OCI-LY3 (cell line): ENCODE measurements around the gene CASZ1.

Experiments used
- H2AFZ ChIP-seq: fragments of 200-600, 300-600 bp; shearing (Covaris generic); 2 replicates; pipeline ENCODE4 v1.6.0; 2014; ENCODE audit warnings: antibody characterized with exemption, low read depth, low read length
- H3K27ac ChIP-seq: fragments of 200-600, 300-600 bp; sonication (generic); 2 replicates; pipeline ENCODE4 v1.5.1; 2014; ENCODE audit warnings: mild to moderate bottlenecking, low read length, moderate library complexity, mixed read lengths
- H3K27me3 ChIP-seq: fragments of 200-600, 300-600 bp; sonication (generic); 2 replicates; pipeline ENCODE4 v1.6.1; 2014; ENCODE audit warnings: low read depth, low read length, mixed read lengths
- H3K36me3 ChIP-seq: fragments of 200-600, 300-600 bp; sonication (generic); replicated peaks from 2 replicates; pipeline ENCODE3; 2014; ENCODE audit warnings: low read depth, low read length, mixed read lengths
- H3K4me1 ChIP-seq: fragments of 300-600, 200-600 bp; sonication (generic); 2 replicates; pipeline ENCODE4 v1.6.1; 2014; ENCODE audit warnings: low read length, mixed read lengths
- H3K4me2 ChIP-seq: fragments of 200-600, 300-600 bp; sonication (generic); 2 replicates; pipeline ENCODE4 v1.6.1; 2014; ENCODE audit warnings: low read length, mixed read lengths
- H3K4me3 ChIP-seq: fragments of 300-600, 200-600 bp; sonication (generic); 2 replicates; pipeline ENCODE4 v1.5.1; 2014; ENCODE audit warnings: antibody characterized with exemption, mild to moderate bottlenecking, low read length, moderate library complexity
- H3K79me2 ChIP-seq: fragments of 300-600, 200-600 bp; shearing (Covaris generic); 2 replicates; pipeline ENCODE4 v1.6.1; 2014; ENCODE audit warnings: mild to moderate bottlenecking, low read length, mixed read lengths
- H3K9ac ChIP-seq: fragments of 300-600, 200-600 bp; shearing (Covaris generic); 2 replicates; pipeline ENCODE4 v1.6.0; 2014; ENCODE audit warnings: mild to moderate bottlenecking, low read length, moderate library complexity
- H3K9me3 ChIP-seq: fragments of 200-600, 300-600 bp; shearing (Covaris generic); 2 replicates; pipeline ENCODE4 v1.6.1; 2014; ENCODE audit warnings: low read length, mixed read lengths; ENCODE audit not compliant: insufficient read depth
- H4K20me1 ChIP-seq: fragments of 200-600, 300-600 bp; sonication (generic); 2 replicates; pipeline ENCODE4 v1.6.1; 2016; ENCODE audit warnings: low read length, mixed read lengths; ENCODE audit not compliant: insufficient read depth
- EZH2phosphoT487 ChIP-seq: fragments of 200-600 bp; shearing (Covaris generic); IDR thresholded peaks from 2 replicates; pipeline ENCODE4 v1.6.1; 2018; ENCODE audit warnings: antibody characterized with exemption, mixed run types, low read depth
- TF ChIP-seq, protein P1 (sequence below): fragments of 200-600, 300-600 bp; sonication (generic); IDR thresholded peaks from 2 replicates; pipeline ENCODE4 v1.5.1; 2014; ENCODE audit warnings: antibody characterized with exemption, low read length, low read depth

CASZ1 gene

DNA sequence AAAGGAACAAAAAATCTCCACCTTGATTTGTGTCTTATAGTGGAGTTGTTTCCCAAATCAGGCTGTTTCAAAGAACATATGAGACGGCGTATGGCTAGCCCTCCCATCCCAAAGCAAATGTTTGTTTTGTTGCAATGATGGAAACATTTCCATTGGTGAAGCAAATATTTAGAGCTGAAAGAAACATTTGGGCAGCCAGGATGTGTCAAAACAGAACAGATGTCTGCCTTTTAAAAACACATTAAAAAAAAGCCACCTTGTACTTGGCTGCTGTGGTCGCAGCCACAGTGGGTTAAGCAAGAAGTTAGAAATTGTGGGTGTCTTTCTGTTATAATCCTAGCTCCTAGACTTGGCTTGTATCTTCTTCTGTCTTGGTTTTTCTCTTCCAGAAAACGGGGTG, 205.4 kb downstream of the CASZ1 start:
- no peak overlapping the region for H3K4me3 ChIP-seq
- H4K20me1 ChIP-seq, result no peaks in the 10 kb centered on the region
- TF ChIP-seq EZH2phosphoT487, result no peak
- TF ChIP-seq, protein P1, sequence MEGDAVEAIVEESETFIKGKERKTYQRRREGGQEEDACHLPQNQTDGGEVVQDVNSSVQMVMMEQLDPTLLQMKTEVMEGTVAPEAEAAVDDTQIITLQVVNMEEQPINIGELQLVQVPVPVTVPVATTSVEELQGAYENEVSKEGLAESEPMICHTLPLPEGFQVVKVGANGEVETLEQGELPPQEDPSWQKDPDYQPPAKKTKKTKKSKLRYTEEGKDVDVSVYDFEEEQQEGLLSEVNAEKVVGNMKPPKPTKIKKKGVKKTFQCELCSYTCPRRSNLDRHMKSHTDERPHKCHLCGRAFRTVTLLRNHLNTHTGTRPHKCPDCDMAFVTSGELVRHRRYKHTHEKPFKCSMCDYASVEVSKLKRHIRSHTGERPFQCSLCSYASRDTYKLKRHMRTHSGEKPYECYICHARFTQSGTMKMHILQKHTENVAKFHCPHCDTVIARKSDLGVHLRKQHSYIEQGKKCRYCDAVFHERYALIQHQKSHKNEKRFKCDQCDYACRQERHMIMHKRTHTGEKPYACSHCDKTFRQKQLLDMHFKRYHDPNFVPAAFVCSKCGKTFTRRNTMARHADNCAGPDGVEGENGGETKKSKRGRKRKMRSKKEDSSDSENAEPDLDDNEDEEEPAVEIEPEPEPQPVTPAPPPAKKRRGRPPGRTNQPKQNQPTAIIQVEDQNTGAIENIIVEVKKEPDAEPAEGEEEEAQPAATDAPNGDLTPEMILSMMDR, result no peak
- no peaks in the 10 kb centered on the region for H3K27me3 ChIP-seq
- no peak overlapping the region for H2AFZ ChIP-seq
- H3K4me2 ChIP-seq, result no peak overlapping the region
- no peaks in the 10 kb centered on the region for H3K9me3 ChIP-seq
- no peaks in the 10 kb centered on the region for H3K79me2 ChIP-seq
- no peak overlapping the region for H3K9ac ChIP-seq
- no peaks in the 10 kb centered on the region for H3K4me1 ChIP-seq
- no peak overlapping the region for H3K27ac ChIP-seq
- no peaks in the 10 kb centered on the region for H3K36me3 ChIP-seq

DNA sequence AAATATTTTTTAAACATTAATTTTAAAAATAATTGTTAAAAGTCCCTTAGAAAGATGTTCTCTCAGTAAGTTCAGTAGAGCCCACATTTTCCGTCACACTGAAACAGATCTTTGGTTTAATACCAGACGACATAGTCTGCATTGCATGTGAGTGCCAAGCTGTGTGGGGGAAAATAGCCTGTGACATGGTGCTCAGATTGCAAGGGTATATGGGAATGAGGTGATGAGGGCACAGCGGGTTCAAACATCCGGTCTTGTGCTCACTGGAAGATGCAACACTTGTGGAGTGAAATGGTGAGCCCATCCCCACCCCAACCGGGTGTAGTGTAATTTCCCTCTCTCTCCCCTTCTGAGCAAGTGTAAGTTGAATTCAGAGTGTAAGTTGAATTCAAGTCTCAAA, 207.4 kb downstream of the CASZ1 start:
- Histone ChIP-seq H2AFZ (no peak overlapping the region), H3K4me2 (no peak overlapping the region), H3K36me3 (no peaks in the 10 kb centered on the region), H4K20me1 (no peaks in the 10 kb centered on the region), H3K79me2 (no peaks in the 10 kb centered on the region), H3K4me3 (no peak overlapping the region), H3K27ac (no peak overlapping the region), H3K9ac (no peak overlapping the region), H3K9me3 (no peaks in the 10 kb centered on the region), H3K27me3 (no peaks in the 10 kb centered on the region), H3K4me1 (no peaks in the 10 kb centered on the region)
- TF ChIP-seq EZH2phosphoT487, result no peak
- TF ChIP-seq, protein P1, result no peak

DNA sequence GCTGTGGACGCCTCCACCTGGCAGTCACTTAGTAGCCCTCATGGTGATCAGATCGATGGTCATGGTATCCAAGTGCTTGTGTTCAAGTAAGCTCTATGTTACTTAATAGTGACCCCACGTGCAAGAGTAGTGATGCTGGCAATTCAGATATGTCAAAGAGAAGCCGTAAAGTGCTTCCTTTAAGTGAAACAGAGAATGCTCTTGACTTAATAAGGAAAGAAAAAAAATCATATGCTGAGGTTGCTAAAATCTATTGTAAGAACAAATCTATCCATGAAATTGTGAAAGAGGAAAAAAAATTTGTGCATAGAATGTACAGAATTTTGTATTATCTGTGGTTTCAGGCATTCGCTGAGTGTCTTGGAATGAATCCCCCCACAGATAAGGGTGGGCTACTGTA, 207.8 kb downstream of the CASZ1 start:
- H3K27me3 ChIP-seq, result no peaks in the 10 kb centered on the region
- H3K79me2 ChIP-seq, result no peaks in the 10 kb centered on the region
- H3K4me2 ChIP-seq, result no peak overlapping the region
- no peaks in the 10 kb centered on the region for H3K36me3 ChIP-seq
- TF ChIP-seq EZH2phosphoT487, result no peak
- TF ChIP-seq, protein P1, result no peak
- no peaks in the 10 kb centered on the region for H4K20me1 ChIP-seq
- H3K9me3 ChIP-seq, result no peaks in the 10 kb centered on the region
- no peak overlapping the region for H3K27ac ChIP-seq
- H2AFZ ChIP-seq, result no peak overlapping the region
- no peak overlapping the region for H3K4me3 ChIP-seq
- H3K9ac ChIP-seq, result no peak overlapping the region
- H3K4me1 ChIP-seq, result no peaks in the 10 kb centered on the region
